Astrocyte (in vitro differentiated cells and primary cell): ENCODE results near the gene CUL4B. TPM values are rescaled to one million over a fixed set of nuclear protein-coding genes. Genes with fewer than 3 reads are reported as not detected.

Experiments
- DNase-seq: peaks from one replicate; pipeline ENCODE4 v3.0.0-alpha.2; 2010; ENCODE audit warnings: low read depth
- FAIRE-seq: peaks from 2 replicates; lab custom pipeline; 2011; peaks lifted over from hg19 to GRCh38; lab: Jason Lieb, UNC
- H2AFZ ChIP-seq: 2 replicates; pipeline ENCODE4 v1.6.0; 2012; ENCODE audit warnings: low read depth, low read length, inconsistent platforms
- H3K27ac ChIP-seq: 2 replicates; pipeline ENCODE4 v1.5.1; 2011; ENCODE audit warnings: low read depth, low read length, inconsistent platforms
- H3K27me3 ChIP-seq: 2 replicates; pipeline ENCODE4 v1.6.0; 2011; ENCODE audit warnings: low read length, inconsistent platforms; ENCODE audit not compliant: insufficient read depth
- H3K36me3 ChIP-seq: 2 replicates; pipeline ENCODE4 v1.5.1; 2011; ENCODE audit warnings: low read length, inconsistent platforms; ENCODE audit not compliant: insufficient read depth
- H3K4me1 ChIP-seq: 2 replicates; pipeline ENCODE4 v1.5.1; 2011; ENCODE audit warnings: low read length, inconsistent platforms; ENCODE audit not compliant: insufficient read depth
- H3K4me2 ChIP-seq: 2 replicates; pipeline ENCODE4 v1.6.0; 2012; ENCODE audit warnings: low read length, inconsistent platforms
- H3K4me3 ChIP-seq: 2 replicates; pipeline ENCODE4 v1.5.1; 2011; ENCODE audit warnings: low read depth, mild to moderate bottlenecking, low read length, inconsistent platforms; ENCODE audit not compliant: insufficient read depth
- H3K79me2 ChIP-seq: 2 replicates; pipeline ENCODE4 v1.6.0; 2012; ENCODE audit warnings: mild to moderate bottlenecking, low read length, inconsistent platforms; ENCODE audit not compliant: insufficient read depth
- H3K9ac ChIP-seq: 2 replicates; pipeline ENCODE4 v1.6.0; 2012; ENCODE audit warnings: mild to moderate bottlenecking, low read length, inconsistent platforms
- H3K9me3 ChIP-seq: 2 replicates; pipeline ENCODE4 v1.5.1; 2012; ENCODE audit warnings: low read depth, mild to moderate bottlenecking, low read length, inconsistent platforms; ENCODE audit not compliant: insufficient read depth
- H4K20me1 ChIP-seq: 2 replicates; pipeline ENCODE4 v1.6.0; 2012; ENCODE audit warnings: low read length, inconsistent platforms; ENCODE audit not compliant: insufficient read depth
- H3K27ac Mint-ChIP-seq: one replicate; pipeline ENCODE4 v1.8.0; 2021; ENCODE audit warnings: mild to moderate bottlenecking, mixed read lengths; ENCODE audit not compliant: unreplicated experiment
- H3K27me3 Mint-ChIP-seq: one replicate; pipeline ENCODE4 v1.8.0; 2021; ENCODE audit warnings: low read depth, mixed read lengths; ENCODE audit not compliant: unreplicated experiment
- H3K36me3 Mint-ChIP-seq: one replicate; pipeline ENCODE4 v1.8.0; 2021; ENCODE audit warnings: low read depth, mixed read lengths; ENCODE audit not compliant: unreplicated experiment
- H3K4me1 Mint-ChIP-seq: one replicate; pipeline ENCODE4 v1.8.0; 2021; ENCODE audit warnings: low read depth, mixed read lengths; ENCODE audit not compliant: unreplicated experiment
- H3K4me3 Mint-ChIP-seq: one replicate; pipeline ENCODE4 v1.8.0; 2021; ENCODE audit warnings: mild to moderate bottlenecking, moderate library complexity, mixed read lengths; ENCODE audit not compliant: unreplicated experiment
- H3K9me3 Mint-ChIP-seq: one replicate; pipeline ENCODE4 v1.8.0; 2021; ENCODE audit warnings: mild to moderate bottlenecking, mixed read lengths; ENCODE audit not compliant: unreplicated experiment
- EZH2 ChIP-seq: IDR thresholded peaks from 2 replicates; pipeline ENCODE4 v1.6.1; 2012; ENCODE audit warnings: mild to moderate bottlenecking, low read length, inconsistent platforms; ENCODE audit not compliant: insufficient read depth
- total RNA-seq: library from RNA; stranded (reverse); gene quantifications from 2 replicates; pipeline ENCODE4 v1.2.1, GENCODE V29; 2021
- TF ChIP-seq, protein P1 (sequence below): IDR thresholded peaks from 2 replicates; pipeline ENCODE4 v1.5.1; 2011; ENCODE audit warnings: low read depth, mild to moderate bottlenecking, inconsistent platforms, low read length, moderate library complexity; ENCODE audit not compliant: insufficient read depth

CUL4B gene
- total RNA-seq, 1 donor from 2014 or later, result 102 TPM

DNA sequence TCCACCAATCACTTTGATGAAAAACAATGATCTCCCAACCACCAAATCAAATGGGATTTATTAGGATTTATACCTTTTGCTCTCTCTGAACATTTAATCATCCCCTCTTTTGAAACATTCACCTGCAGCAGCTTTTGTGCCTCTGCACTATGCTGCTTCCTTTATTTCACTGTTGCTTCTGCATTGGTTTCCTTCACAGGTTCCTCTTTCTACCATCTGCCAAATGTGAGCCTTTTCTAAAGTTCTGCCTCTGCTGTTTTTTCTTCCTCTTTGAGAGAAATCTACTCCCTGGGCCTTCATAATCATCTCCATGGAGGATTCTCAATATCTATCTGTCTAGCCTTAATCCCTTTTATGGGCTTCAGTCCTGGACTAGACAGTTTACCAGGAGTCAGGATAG, 24.7 kb downstream of the CUL4B start:
- H3K27me3 Mint-ChIP-seq, result no peaks in the 10 kb centered on the region
- H4K20me1 ChIP-seq, result no peaks in the 10 kb centered on the region
- H3K4me1 ChIP-seq, result no peaks in the 10 kb centered on the region
- no peaks in the 10 kb centered on the region for H3K79me2 ChIP-seq
- DNase-seq (no peak), FAIRE-seq (peak; percentile 62)
- no peak overlapping the region for H3K9ac ChIP-seq
- H2AFZ ChIP-seq, result no peak overlapping the region
- H3K4me3 ChIP-seq, result no peak overlapping the region
- H3K27ac ChIP-seq, result no peak overlapping the region
- H3K36me3 ChIP-seq, result peaks cover 38% of the 10 kb centered on the region
- TF ChIP-seq, protein P1, sequence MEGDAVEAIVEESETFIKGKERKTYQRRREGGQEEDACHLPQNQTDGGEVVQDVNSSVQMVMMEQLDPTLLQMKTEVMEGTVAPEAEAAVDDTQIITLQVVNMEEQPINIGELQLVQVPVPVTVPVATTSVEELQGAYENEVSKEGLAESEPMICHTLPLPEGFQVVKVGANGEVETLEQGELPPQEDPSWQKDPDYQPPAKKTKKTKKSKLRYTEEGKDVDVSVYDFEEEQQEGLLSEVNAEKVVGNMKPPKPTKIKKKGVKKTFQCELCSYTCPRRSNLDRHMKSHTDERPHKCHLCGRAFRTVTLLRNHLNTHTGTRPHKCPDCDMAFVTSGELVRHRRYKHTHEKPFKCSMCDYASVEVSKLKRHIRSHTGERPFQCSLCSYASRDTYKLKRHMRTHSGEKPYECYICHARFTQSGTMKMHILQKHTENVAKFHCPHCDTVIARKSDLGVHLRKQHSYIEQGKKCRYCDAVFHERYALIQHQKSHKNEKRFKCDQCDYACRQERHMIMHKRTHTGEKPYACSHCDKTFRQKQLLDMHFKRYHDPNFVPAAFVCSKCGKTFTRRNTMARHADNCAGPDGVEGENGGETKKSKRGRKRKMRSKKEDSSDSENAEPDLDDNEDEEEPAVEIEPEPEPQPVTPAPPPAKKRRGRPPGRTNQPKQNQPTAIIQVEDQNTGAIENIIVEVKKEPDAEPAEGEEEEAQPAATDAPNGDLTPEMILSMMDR, result no peak
- TF ChIP-seq EZH2, result no peak
- no peaks in the 10 kb centered on the region for H3K9me3 Mint-ChIP-seq
- no peak overlapping the region for H3K4me3 Mint-ChIP-seq
- H3K9me3 ChIP-seq, result no peaks in the 10 kb centered on the region
- H3K36me3 Mint-ChIP-seq, result no peaks in the 10 kb centered on the region
- no peaks in the 10 kb centered on the region for H3K27me3 ChIP-seq
- no peak overlapping the region for H3K27ac Mint-ChIP-seq
- H3K4me1 Mint-ChIP-seq, result no peaks in the 10 kb centered on the region
- no peak overlapping the region for H3K4me2 ChIP-seq

DNA sequence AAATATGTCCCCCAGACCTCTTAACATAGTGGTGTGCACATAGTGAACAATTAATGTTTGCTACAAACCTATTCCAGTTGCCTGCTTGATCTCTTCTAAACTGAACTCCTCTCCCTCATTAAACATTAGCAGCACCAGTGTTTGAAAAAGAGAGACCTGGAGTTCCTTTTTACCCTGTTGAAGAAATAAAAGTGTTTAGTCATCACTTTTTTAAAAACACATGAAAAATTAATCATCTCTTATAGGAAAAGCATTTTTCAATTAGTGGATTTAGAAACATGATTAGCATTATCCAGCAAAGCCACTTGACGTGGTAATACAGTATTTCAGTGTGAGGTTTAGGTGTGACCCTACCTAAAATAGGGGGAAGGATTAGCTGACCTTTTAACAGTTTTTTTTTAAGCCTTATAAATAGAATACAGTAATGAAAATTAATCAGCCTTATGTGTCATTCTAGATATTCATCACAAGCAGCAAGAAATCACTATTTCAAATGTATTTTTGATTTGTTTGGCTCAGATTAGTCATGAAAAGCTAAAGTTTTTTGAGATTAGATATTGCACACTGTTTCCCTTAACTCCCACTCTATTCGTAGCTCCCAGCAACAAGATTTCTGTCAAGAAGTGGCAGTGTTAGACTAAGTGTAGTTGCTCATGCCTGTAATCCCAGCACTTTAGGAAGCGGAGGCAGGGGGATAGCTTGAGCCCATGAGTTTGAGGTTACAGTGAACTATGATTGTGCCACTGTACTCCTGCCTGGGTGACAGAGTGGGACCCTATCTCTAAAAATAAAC, 26.2 kb downstream of the CUL4B start:
- Histone ChIP-seq H4K20me1 (no peaks in the 10 kb centered on the region), H3K79me2 (no peaks in the 10 kb centered on the region), H3K9ac (no peak overlapping the region), H3K4me2 (no peak overlapping the region), H3K27ac (no peak overlapping the region), H3K4me1 (no peaks in the 10 kb centered on the region), H3K9me3 (no peaks in the 10 kb centered on the region), H2AFZ (no peak overlapping the region), H3K4me3 (no peak overlapping the region), H3K36me3 (peaks cover 36% of the 10 kb centered on the region), H3K27me3 (no peaks in the 10 kb centered on the region)
- Mint-ChIP-seq H3K27me3 (no peaks in the 10 kb centered on the region), H3K4me3 (no peak overlapping the region), H3K9me3 (no peaks in the 10 kb centered on the region), H3K36me3 (no peaks in the 10 kb centered on the region), H3K4me1 (no peaks in the 10 kb centered on the region), H3K27ac (no peak overlapping the region)
- no peak for DNase-seq
- TF ChIP-seq, protein P1, result no peak
- TF ChIP-seq EZH2, result no peak
- FAIRE-seq, result peak; percentile 88

GRCh38 chrX:120522820-120523219, 37.9 kb downstream of the CUL4B start:
- no peak overlapping the region for H3K27ac ChIP-seq
- peaks cover 3% of the 10 kb centered on the region for H3K4me1 Mint-ChIP-seq
- TF ChIP-seq EZH2, result no peak
- TF ChIP-seq, protein P1, result no peak
- H3K9me3 Mint-ChIP-seq, result no peaks in the 10 kb centered on the region
- H3K4me1 ChIP-seq, result peaks cover 4% of the 10 kb centered on the region
- no peak overlapping the region for H2AFZ ChIP-seq
- peaks cover 6% of the 10 kb centered on the region for H3K36me3 Mint-ChIP-seq
- no peak overlapping the region for H3K9ac ChIP-seq
- no peak overlapping the region for H3K4me2 ChIP-seq
- H3K27me3 ChIP-seq, result no peaks in the 10 kb centered on the region
- no peak overlapping the region for H3K4me3 ChIP-seq
- peak; percentile 29 for FAIRE-seq
- no peaks in the 10 kb centered on the region for H4K20me1 ChIP-seq
- no peak overlapping the region for H3K27ac Mint-ChIP-seq
- H3K36me3 ChIP-seq, result peaks cover 11% of the 10 kb centered on the region
- H3K4me3 Mint-ChIP-seq, result no peak overlapping the region
- H3K27me3 Mint-ChIP-seq, result no peaks in the 10 kb centered on the region
- H3K9me3 ChIP-seq, result no peaks in the 10 kb centered on the region
- no peaks in the 10 kb centered on the region for H3K79me2 ChIP-seq
- no peak for DNase-seq
